Measurements from ENCODE around the gene ACCS.

GRCh38 chr11:44088377-44088776 is 22.3 kb downstream of the ACCS start:
- no peak for TF ChIP-seq EZH2phosphoT487 (IDR thresholded peaks at IDR 0.05; ENCODE audit: borderline replicate concordance, low read length)
- no peak for TF ChIP-seq CTCF (IDR thresholded peaks at IDR 0.05; ENCODE audit: low read depth, low read length, poor library complexity, severe bottlenecking)
